Astrocyte (in vitro differentiated cells and primary cell): ENCODE measurements around the gene MEMO1. TPM values are rescaled to one million over a fixed set of nuclear protein-coding genes. Genes with fewer than 3 reads are reported as not detected.

Source experiments
- DNase-seq: peaks from one replicate; pipeline ENCODE4 v3.0.0-alpha.2; 2010; ENCODE audit warnings: low read depth
- FAIRE-seq: peaks from 2 replicates; lab custom pipeline; 2011; peaks lifted over from hg19 to GRCh38; lab: Jason Lieb, UNC
- H2AFZ ChIP-seq: 2 replicates; pipeline ENCODE4 v1.6.0; 2012; ENCODE audit warnings: low read depth, low read length, inconsistent platforms
- H3K27ac ChIP-seq: 2 replicates; pipeline ENCODE4 v1.5.1; 2011; ENCODE audit warnings: low read depth, low read length, inconsistent platforms
- H3K27me3 ChIP-seq: 2 replicates; pipeline ENCODE4 v1.6.0; 2011; ENCODE audit warnings: low read length, inconsistent platforms; ENCODE audit not compliant: insufficient read depth
- H3K36me3 ChIP-seq: 2 replicates; pipeline ENCODE4 v1.5.1; 2011; ENCODE audit warnings: low read length, inconsistent platforms; ENCODE audit not compliant: insufficient read depth
- H3K4me1 ChIP-seq: 2 replicates; pipeline ENCODE4 v1.5.1; 2011; ENCODE audit warnings: low read length, inconsistent platforms; ENCODE audit not compliant: insufficient read depth
- H3K4me2 ChIP-seq: 2 replicates; pipeline ENCODE4 v1.6.0; 2012; ENCODE audit warnings: low read length, inconsistent platforms
- H3K4me3 ChIP-seq: 2 replicates; pipeline ENCODE4 v1.5.1; 2011; ENCODE audit warnings: low read depth, mild to moderate bottlenecking, low read length, inconsistent platforms; ENCODE audit not compliant: insufficient read depth
- H3K79me2 ChIP-seq: 2 replicates; pipeline ENCODE4 v1.6.0; 2012; ENCODE audit warnings: mild to moderate bottlenecking, low read length, inconsistent platforms; ENCODE audit not compliant: insufficient read depth
- H3K9ac ChIP-seq: 2 replicates; pipeline ENCODE4 v1.6.0; 2012; ENCODE audit warnings: mild to moderate bottlenecking, low read length, inconsistent platforms
- H3K9me3 ChIP-seq: 2 replicates; pipeline ENCODE4 v1.5.1; 2012; ENCODE audit warnings: low read depth, mild to moderate bottlenecking, low read length, inconsistent platforms; ENCODE audit not compliant: insufficient read depth
- H4K20me1 ChIP-seq: 2 replicates; pipeline ENCODE4 v1.6.0; 2012; ENCODE audit warnings: low read length, inconsistent platforms; ENCODE audit not compliant: insufficient read depth
- H3K27ac Mint-ChIP-seq: one replicate; pipeline ENCODE4 v1.8.0; 2021; ENCODE audit warnings: mild to moderate bottlenecking, mixed read lengths; ENCODE audit not compliant: unreplicated experiment
- H3K27me3 Mint-ChIP-seq: one replicate; pipeline ENCODE4 v1.8.0; 2021; ENCODE audit warnings: low read depth, mixed read lengths; ENCODE audit not compliant: unreplicated experiment
- H3K36me3 Mint-ChIP-seq: one replicate; pipeline ENCODE4 v1.8.0; 2021; ENCODE audit warnings: low read depth, mixed read lengths; ENCODE audit not compliant: unreplicated experiment
- H3K4me1 Mint-ChIP-seq: one replicate; pipeline ENCODE4 v1.8.0; 2021; ENCODE audit warnings: low read depth, mixed read lengths; ENCODE audit not compliant: unreplicated experiment
- H3K4me3 Mint-ChIP-seq: one replicate; pipeline ENCODE4 v1.8.0; 2021; ENCODE audit warnings: mild to moderate bottlenecking, moderate library complexity, mixed read lengths; ENCODE audit not compliant: unreplicated experiment
- H3K9me3 Mint-ChIP-seq: one replicate; pipeline ENCODE4 v1.8.0; 2021; ENCODE audit warnings: mild to moderate bottlenecking, mixed read lengths; ENCODE audit not compliant: unreplicated experiment
- EZH2 ChIP-seq: IDR thresholded peaks from 2 replicates; pipeline ENCODE4 v1.6.1; 2012; ENCODE audit warnings: mild to moderate bottlenecking, low read length, inconsistent platforms; ENCODE audit not compliant: insufficient read depth
- total RNA-seq: library from RNA; stranded (reverse); gene quantifications from 2 replicates; pipeline ENCODE4 v1.2.1, GENCODE V29; 2021
- TF ChIP-seq, protein P1 (sequence below): IDR thresholded peaks from 2 replicates; pipeline ENCODE4 v1.5.1; 2011; ENCODE audit warnings: low read depth, mild to moderate bottlenecking, inconsistent platforms, low read length, moderate library complexity; ENCODE audit not compliant: insufficient read depth

MEMO1 gene
- total RNA-seq, 1 donor from 2014 or later, result 65.2 TPM

DNA sequence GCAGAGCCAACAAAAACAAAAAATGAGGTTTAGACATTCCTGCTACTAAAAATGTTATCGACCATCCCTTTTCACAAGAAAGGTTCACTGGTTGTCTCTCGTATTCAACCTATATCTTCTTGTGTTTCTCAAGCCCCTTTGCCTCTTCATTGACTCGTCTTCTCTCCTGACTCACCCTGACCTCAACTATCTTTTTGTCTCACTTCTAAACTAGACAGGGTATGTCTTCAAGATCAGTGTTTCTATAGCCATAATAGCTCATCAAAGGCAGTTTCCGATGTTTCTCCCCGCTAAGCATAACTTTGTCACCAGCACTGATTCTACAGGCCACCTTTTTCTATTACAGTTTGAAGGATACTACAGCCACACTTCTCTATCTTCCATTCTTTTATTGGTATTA lies 178.4 kb downstream of the MEMO1 start:
- Histone ChIP-seq H3K27me3 (no peaks in the 10 kb centered on the region), H3K4me1 (no peaks in the 10 kb centered on the region), H3K79me2 (no peaks in the 10 kb centered on the region), H3K27ac (no peak overlapping the region), H3K9me3 (peaks cover 4% of the 10 kb centered on the region), H2AFZ (no peak overlapping the region), H3K36me3 (no peaks in the 10 kb centered on the region), H3K4me3 (no peak overlapping the region), H4K20me1 (no peaks in the 10 kb centered on the region), H3K9ac (no peak overlapping the region), H3K4me2 (no peak overlapping the region)
- TF ChIP-seq, protein P1, sequence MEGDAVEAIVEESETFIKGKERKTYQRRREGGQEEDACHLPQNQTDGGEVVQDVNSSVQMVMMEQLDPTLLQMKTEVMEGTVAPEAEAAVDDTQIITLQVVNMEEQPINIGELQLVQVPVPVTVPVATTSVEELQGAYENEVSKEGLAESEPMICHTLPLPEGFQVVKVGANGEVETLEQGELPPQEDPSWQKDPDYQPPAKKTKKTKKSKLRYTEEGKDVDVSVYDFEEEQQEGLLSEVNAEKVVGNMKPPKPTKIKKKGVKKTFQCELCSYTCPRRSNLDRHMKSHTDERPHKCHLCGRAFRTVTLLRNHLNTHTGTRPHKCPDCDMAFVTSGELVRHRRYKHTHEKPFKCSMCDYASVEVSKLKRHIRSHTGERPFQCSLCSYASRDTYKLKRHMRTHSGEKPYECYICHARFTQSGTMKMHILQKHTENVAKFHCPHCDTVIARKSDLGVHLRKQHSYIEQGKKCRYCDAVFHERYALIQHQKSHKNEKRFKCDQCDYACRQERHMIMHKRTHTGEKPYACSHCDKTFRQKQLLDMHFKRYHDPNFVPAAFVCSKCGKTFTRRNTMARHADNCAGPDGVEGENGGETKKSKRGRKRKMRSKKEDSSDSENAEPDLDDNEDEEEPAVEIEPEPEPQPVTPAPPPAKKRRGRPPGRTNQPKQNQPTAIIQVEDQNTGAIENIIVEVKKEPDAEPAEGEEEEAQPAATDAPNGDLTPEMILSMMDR, result no peak
- no peak for TF ChIP-seq EZH2
- no peak for DNase-seq
- Mint-ChIP-seq H3K36me3 (peaks cover 2% of the 10 kb centered on the region), H3K27me3 (no peaks in the 10 kb centered on the region), H3K27ac (no peak overlapping the region), H3K9me3 (peaks cover 14% of the 10 kb centered on the region), H3K4me3 (no peak overlapping the region), H3K4me1 (no peaks in the 10 kb centered on the region)
- no peak for FAIRE-seq

DNA sequence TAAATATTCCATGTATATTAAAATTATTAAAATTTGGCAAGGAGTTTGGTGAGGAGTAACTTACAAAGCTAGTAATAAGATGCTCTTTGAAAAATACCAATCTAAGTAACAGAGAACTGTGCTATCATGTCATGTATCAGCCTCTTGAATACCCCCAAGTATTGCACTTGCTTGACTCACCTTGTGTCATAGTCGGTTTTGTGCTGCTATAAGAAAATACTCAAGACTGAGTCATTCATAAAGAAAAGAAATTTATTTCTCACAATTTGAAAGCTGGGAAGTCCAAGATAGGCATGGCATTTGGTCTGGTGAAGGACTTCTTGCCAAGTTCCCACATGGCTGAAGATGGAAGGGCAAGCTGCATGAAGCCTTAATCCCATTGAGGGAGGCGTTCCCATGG lies 179.2 kb downstream of the MEMO1 start:
- H3K4me3 Mint-ChIP-seq, result no peak overlapping the region
- TF ChIP-seq EZH2, result no peak
- TF ChIP-seq, protein P1, result no peak
- H4K20me1 ChIP-seq, result no peaks in the 10 kb centered on the region
- peaks cover 2% of the 10 kb centered on the region for H3K36me3 Mint-ChIP-seq
- H3K4me2 ChIP-seq, result no peak overlapping the region
- peaks cover 18% of the 10 kb centered on the region for H3K9me3 Mint-ChIP-seq
- H3K27ac Mint-ChIP-seq, result no peak overlapping the region
- peaks cover 4% of the 10 kb centered on the region for H3K9me3 ChIP-seq
- no peaks in the 10 kb centered on the region for H3K27me3 ChIP-seq
- H2AFZ ChIP-seq, result no peak overlapping the region
- DNase-seq (peak; percentile 8), FAIRE-seq (no peak)
- no peak overlapping the region for H3K27ac ChIP-seq
- no peaks in the 10 kb centered on the region for H3K27me3 Mint-ChIP-seq
- H3K4me1 Mint-ChIP-seq, result no peaks in the 10 kb centered on the region
- H3K4me1 ChIP-seq, result no peaks in the 10 kb centered on the region
- H3K9ac ChIP-seq, result no peak overlapping the region
- H3K36me3 ChIP-seq, result no peaks in the 10 kb centered on the region
- no peak overlapping the region for H3K4me3 ChIP-seq
- no peaks in the 10 kb centered on the region for H3K79me2 ChIP-seq

DNA sequence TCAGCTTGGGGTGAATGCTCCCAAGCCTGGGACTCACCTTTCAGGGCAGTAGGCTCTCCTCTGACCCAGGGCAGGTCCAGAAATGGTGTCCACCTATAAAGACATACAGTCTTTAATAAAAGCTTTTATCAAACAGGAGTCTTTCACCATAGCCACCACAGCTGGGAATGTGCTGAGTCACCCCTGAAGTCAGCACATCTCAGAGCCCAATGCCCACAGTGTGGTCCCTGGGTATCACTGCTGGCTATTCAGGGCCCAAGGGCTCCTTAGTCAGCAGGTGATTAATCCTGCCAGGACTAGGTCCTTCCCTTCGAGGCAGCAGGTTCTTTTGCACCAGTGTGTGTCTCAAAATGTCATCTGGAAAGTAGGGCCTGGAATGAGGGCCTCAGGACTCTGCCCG lies 181.9 kb downstream of the MEMO1 start:
- Mint-ChIP-seq H3K36me3 (peaks cover 6% of the 10 kb centered on the region), H3K4me1 (no peaks in the 10 kb centered on the region), H3K27ac (no peak overlapping the region), H3K27me3 (no peaks in the 10 kb centered on the region), H3K4me3 (no peak overlapping the region), H3K9me3 (peaks cover 23% of the 10 kb centered on the region)
- Histone ChIP-seq H3K79me2 (no peaks in the 10 kb centered on the region), H3K4me3 (no peak overlapping the region), H2AFZ (no peak overlapping the region), H4K20me1 (no peaks in the 10 kb centered on the region), H3K27me3 (no peaks in the 10 kb centered on the region), H3K27ac (no peak overlapping the region), H3K4me1 (no peaks in the 10 kb centered on the region), H3K9ac (no peak overlapping the region), H3K36me3 (no peaks in the 10 kb centered on the region), H3K4me2 (no peak overlapping the region), H3K9me3 (peaks cover 4% of the 10 kb centered on the region)
- FAIRE-seq (no peak), DNase-seq (no peak)
- TF ChIP-seq, protein P1, result no peak
- no peak for TF ChIP-seq EZH2
